Dedifferentiated amniotic fluid mesenchymal stem cell (primary cell): ENCODE measurements around the gene LGALS9B.
A peak's percentile ranks its signal among the peaks of the same experiment; 100 is the strongest.
"Not testable (repeated sequence)": the region's sequence is repeated elsewhere in the genome, so short reads cannot be mapped to it uniquely, and the experiment has no call there.

ENCODE experiments used
- DNase-seq: peaks from one replicate; pipeline ENCODE4 v3.0.0-alpha.2; 2016; ENCODE audit errors: extremely low spot score

The LGALS9B gene

GRCh38 chr17:20467447-20467846 is at the start of gene LGALS9B:
TSS of gene LGALS9B (minus strand) at chr17:20467539. CDS start at chr17:20467470, 69 bp downstream.
- DNase-seq, result not testable (repeated sequence)

- DNase-seq, result not testable (repeated sequence)
These were observed 49.6 kb upstream of the LGALS9B start for GRCh38 chr17:20516986-20517385.

- not testable (repeated sequence) for DNase-seq
These were observed 47.8 kb upstream of the LGALS9B start for GRCh38 chr17:20515099-20515498.

- not testable (repeated sequence) for DNase-seq
These were observed 46.2 kb upstream of the LGALS9B start for GRCh38 chr17:20513539-20513938.

GRCh38 chr17:20512378-20512777 is 45.0 kb upstream of the LGALS9B start:
- not testable (repeated sequence) for DNase-seq

- DNase-seq, result not testable (repeated sequence)
These were observed 44.4 kb upstream of the LGALS9B start for GRCh38 chr17:20511778-20512177.

GRCh38 chr17:20505333-20505732 is 38.0 kb upstream of the LGALS9B start:
- not testable (repeated sequence) for DNase-seq

- DNase-seq, result not testable (repeated sequence)
These were observed 37.2 kb upstream of the LGALS9B start for GRCh38 chr17:20504388-20505066.

GRCh38 chr17:20501896-20502295 is 34.6 kb upstream of the LGALS9B start:
- DNase-seq, result not testable (repeated sequence)

- DNase-seq, result not testable (repeated sequence)
These were observed 33.0 kb upstream of the LGALS9B start for GRCh38 chr17:20500346-20500745.

- DNase-seq, result not testable (repeated sequence)
These were observed 28.1 kb upstream of the LGALS9B start for GRCh38 chr17:20495420-20495819.

GRCh38 chr17:20494735-20495134 is 27.4 kb upstream of the LGALS9B start:
- DNase-seq, result not testable (repeated sequence)

GRCh38 chr17:20494147-20494546 is 26.8 kb upstream of the LGALS9B start:
- DNase-seq, result not testable (repeated sequence)

- not testable (repeated sequence) for DNase-seq
These were observed 25.6 kb upstream of the LGALS9B start for GRCh38 chr17:20492971-20493370.

GRCh38 chr17:20492099-20492498 is 24.8 kb upstream of the LGALS9B start:
- DNase-seq, result not testable (repeated sequence)

GRCh38 chr17:20484930-20485329 is 17.6 kb upstream of the LGALS9B start:
- DNase-seq, result peak; percentile 34

- not testable (repeated sequence) for DNase-seq
These were observed 12.7 kb upstream of the LGALS9B start for GRCh38 chr17:20479889-20480591.

- DNase-seq, result not testable (repeated sequence)
These were observed 10.2 kb upstream of the LGALS9B start for GRCh38 chr17:20477398-20478071.

- not testable (repeated sequence) for DNase-seq
These were observed 7.9 kb upstream of the LGALS9B start for GRCh38 chr17:20475137-20475831.

- not testable (repeated sequence) for DNase-seq
These were observed 6.7 kb upstream of the LGALS9B start for GRCh38 chr17:20474081-20474480.

- not testable (repeated sequence) for DNase-seq
These were observed 2.6 kb upstream of the LGALS9B start for GRCh38 chr17:20469946-20470345.

GRCh38 chr17:20469107-20469506 is 1.8 kb upstream of the LGALS9B start:
- DNase-seq, result not testable (repeated sequence)
